ENCODE data around the gene BTBD9.

DNA sequence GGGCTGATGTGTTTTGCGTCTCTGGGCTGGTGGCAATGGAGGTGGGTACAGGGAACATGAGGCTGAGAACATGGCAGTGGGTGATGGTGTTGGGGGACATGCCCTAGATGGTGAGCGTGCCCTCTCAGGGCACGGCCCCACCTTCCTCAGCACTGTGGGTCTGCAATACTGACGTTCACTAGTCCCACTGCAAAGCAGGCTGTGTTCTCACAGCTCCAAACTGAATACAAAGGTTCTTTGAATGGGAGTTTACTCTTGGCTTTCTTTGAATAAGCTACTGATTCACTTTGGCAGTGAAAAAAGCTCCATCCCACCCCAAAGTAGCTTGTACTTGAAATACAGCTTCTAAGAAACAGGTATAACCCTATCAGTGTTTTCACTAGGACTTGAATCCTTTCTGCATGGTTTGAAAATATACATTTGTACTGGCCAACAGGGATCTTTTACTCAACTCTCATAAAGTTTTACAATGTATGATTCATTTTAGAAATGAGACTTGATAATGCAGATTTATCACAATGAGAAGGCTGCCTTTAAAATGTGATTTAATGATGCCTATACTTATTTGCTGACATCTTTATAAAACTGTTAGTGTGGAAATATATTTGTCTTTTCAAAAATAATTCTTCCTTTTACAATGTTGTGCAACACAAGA is 419.5 kb downstream of the BTBD9 start:
- TF ChIP-seq, protein P1, sequence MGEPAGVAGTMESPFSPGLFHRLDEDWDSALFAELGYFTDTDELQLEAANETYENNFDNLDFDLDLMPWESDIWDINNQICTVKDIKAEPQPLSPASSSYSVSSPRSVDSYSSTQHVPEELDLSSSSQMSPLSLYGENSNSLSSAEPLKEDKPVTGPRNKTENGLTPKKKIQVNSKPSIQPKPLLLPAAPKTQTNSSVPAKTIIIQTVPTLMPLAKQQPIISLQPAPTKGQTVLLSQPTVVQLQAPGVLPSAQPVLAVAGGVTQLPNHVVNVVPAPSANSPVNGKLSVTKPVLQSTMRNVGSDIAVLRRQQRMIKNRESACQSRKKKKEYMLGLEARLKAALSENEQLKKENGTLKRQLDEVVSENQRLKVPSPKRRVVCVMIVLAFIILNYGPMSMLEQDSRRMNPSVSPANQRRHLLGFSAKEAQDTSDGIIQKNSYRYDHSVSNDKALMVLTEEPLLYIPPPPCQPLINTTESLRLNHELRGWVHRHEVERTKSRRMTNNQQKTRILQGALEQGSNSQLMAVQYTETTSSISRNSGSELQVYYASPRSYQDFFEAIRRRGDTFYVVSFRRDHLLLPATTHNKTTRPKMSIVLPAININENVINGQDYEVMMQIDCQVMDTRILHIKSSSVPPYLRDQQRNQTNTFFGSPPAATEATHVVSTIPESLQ (CRISPR knock-in tag; IDR thresholded peaks at IDR 0.05), result no peak
- TF ChIP-seq, protein P2, sequence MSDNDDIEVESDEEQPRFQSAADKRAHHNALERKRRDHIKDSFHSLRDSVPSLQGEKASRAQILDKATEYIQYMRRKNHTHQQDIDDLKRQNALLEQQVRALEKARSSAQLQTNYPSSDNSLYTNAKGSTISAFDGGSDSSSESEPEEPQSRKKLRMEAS (CRISPR knock-in tag; IDR thresholded peaks at IDR 0.05), result no peak
- no peak for TF ChIP-seq MAFK (IDR thresholded peaks at IDR 0.05; ENCODE audit: low read length)
- TF ChIP-seq, protein P3, sequence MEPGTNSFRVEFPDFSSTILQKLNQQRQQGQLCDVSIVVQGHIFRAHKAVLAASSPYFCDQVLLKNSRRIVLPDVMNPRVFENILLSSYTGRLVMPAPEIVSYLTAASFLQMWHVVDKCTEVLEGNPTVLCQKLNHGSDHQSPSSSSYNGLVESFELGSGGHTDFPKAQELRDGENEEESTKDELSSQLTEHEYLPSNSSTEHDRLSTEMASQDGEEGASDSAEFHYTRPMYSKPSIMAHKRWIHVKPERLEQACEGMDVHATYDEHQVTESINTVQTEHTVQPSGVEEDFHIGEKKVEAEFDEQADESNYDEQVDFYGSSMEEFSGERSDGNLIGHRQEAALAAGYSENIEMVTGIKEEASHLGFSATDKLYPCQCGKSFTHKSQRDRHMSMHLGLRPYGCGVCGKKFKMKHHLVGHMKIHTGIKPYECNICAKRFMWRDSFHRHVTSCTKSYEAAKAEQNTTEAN (CRISPR knock-in tag; IDR thresholded peaks at IDR 0.05), result no peak
- no peak for TF ChIP-seq GTF2F1 (IDR thresholded peaks at IDR 0.05; ENCODE audit: low read depth, low read length)
- no peak for TF ChIP-seq C11orf30 (IDR thresholded peaks at IDR 0.05; ENCODE audit: low read depth)
- TF ChIP-seq CCAR2 (IDR thresholded peaks at IDR 0.05; ENCODE audit: low read depth, low read length), result no peak
- no peak for TF ChIP-seq TRIM24 (IDR thresholded peaks at IDR 0.05)
